ENCODE results near the gene KDM8.

GRCh38 chr16:27182906-27183405 lies 20.4 kb upstream of the KDM8 start:
- TF ChIP-seq CTCF (IDR thresholded peaks at IDR 0.05; ENCODE audit: low read length) (no peak), EZH2 (IDR thresholded peaks at IDR 0.05; ENCODE audit: borderline replicate concordance, low read length) (no peak)

All from OCI-LY1 (cell line).